Loucy (cell line): ENCODE data around the gene CDC73.

Source experiments
- H2AFZ ChIP-seq: fragments of 200-600 bp; sonication (generic); 2 replicates; pipeline ENCODE4 v1.6.0; 2016; ENCODE audit warnings: antibody characterized with exemption, mild to moderate bottlenecking, low read length, moderate library complexity
- H3F3A ChIP-seq: fragments of 200-600 bp; 2 replicates; pipeline ENCODE4 v1.6.0; 2016; ENCODE audit warnings: antibody characterized with exemption, low read depth, mild to moderate bottlenecking
- H3K27me3 ChIP-seq: fragments of 200-600 bp; sonication (generic); 2 replicates; pipeline ENCODE4 v1.6.1; 2014; ENCODE audit warnings: low read length, mild to moderate bottlenecking; ENCODE audit not compliant: insufficient read depth, poor library complexity, severe bottlenecking
- H3K36me3 ChIP-seq: fragments of 200-600 bp; sonication (generic); 2 replicates; pipeline ENCODE4 v1.6.1; 2016; ENCODE audit warnings: low read length; ENCODE audit not compliant: insufficient read depth
- H3K4me1 ChIP-seq: fragments of 200-600 bp; sonication (generic); 2 replicates; pipeline ENCODE4 v1.5.1; 2014; ENCODE audit warnings: low read length, mild to moderate bottlenecking; ENCODE audit not compliant: insufficient read depth, poor library complexity, severe bottlenecking
- H3K4me2 ChIP-seq: fragments of 200-600 bp; sonication (generic); 2 replicates; pipeline ENCODE4 v1.6.0; 2014; ENCODE audit warnings: antibody characterized with exemption, low read length, low read depth, mild to moderate bottlenecking; ENCODE audit not compliant: poor library complexity, severe bottlenecking
- H3K4me3 ChIP-seq: fragments of 200-600 bp; sonication (generic); 2 replicates; pipeline ENCODE4 v1.5.1; 2014; ENCODE audit warnings: low read length, mild to moderate bottlenecking, mixed read lengths; ENCODE audit not compliant: poor library complexity, severe bottlenecking
- H3K79me2 ChIP-seq: fragments of 200-600 bp; sonication (generic); 2 replicates; pipeline ENCODE4 v1.6.1; 2014; ENCODE audit warnings: low read length; ENCODE audit not compliant: insufficient read depth
- H3K9ac ChIP-seq: fragments of 200-600 bp; sonication (generic); 2 replicates; pipeline ENCODE4 v1.6.0; 2014; ENCODE audit warnings: mild to moderate bottlenecking, low read depth, low read length, moderate library complexity; ENCODE audit not compliant: poor library complexity, severe bottlenecking
- H3K9me2 ChIP-seq: fragments of 200-600 bp; sonication (generic); replicated peaks from 2 replicates; pipeline ENCODE4 v1.6.1; 2016; ENCODE audit warnings: low read depth, low read length, mixed read lengths
- H3K9me3 ChIP-seq: fragments of 200-600 bp; sonication (generic); 2 replicates; pipeline ENCODE4 v1.6.1; 2014; ENCODE audit warnings: mild to moderate bottlenecking, antibody characterized with exemption, low read length, low read depth; ENCODE audit not compliant: insufficient read depth
- H4K20me1 ChIP-seq: fragments of 200-600 bp; sonication (generic); 2 replicates; pipeline ENCODE4 v1.6.0; 2014; ENCODE audit warnings: antibody characterized with exemption, low read length, mild to moderate bottlenecking; ENCODE audit not compliant: insufficient read depth, poor library complexity, severe bottlenecking
- CTCF ChIP-seq: fragments of 200-600 bp; sonication (generic); conservative IDR thresholded peaks from 2 replicates; pipeline ENCODE4 v1.5.1; 2014; ENCODE audit warnings: mild to moderate bottlenecking, antibody characterized with exemption, low read length
- EZH2phosphoT487 ChIP-seq: fragments of 200-600 bp; IDR thresholded peaks from 2 replicates; pipeline ENCODE4 v1.6.1; 2018; ENCODE audit warnings: antibody characterized with exemption, mild to moderate bottlenecking, moderate library complexity, borderline replicate concordance

The CDC73 gene

GRCh38 chr1:193199940-193200339 lies 78.1 kb downstream of the CDC73 start:
- peaks cover 10% of the 10 kb centered on the region for H4K20me1 ChIP-seq
- H3F3A ChIP-seq: no peaks in the 10 kb centered on the region
- peaks cover 59% of the 10 kb centered on the region for H3K79me2 ChIP-seq
- no peaks in the 10 kb centered on the region for H3K27me3 ChIP-seq
- peaks cover 10% of the 10 kb centered on the region for H3K36me3 ChIP-seq
- H3K9me3 ChIP-seq: no peaks in the 10 kb centered on the region
- H3K4me3 ChIP-seq: no peak overlapping the region
- H3K9ac ChIP-seq: no peak overlapping the region
- H3K4me1 ChIP-seq: no peaks in the 10 kb centered on the region
- H3K9me2 ChIP-seq: no peaks in the 10 kb centered on the region
- TF ChIP-seq EZH2phosphoT487 (no peak), CTCF (no peak)
- no peak overlapping the region for H2AFZ ChIP-seq
- H3K4me2 ChIP-seq: no peak overlapping the region

- peaks cover 48% of the 10 kb centered on the region; the same call in 1 of the 2 replicates for H3K79me2 ChIP-seq
- TF ChIP-seq CTCF: no peak
- no peak for TF ChIP-seq EZH2phosphoT487
These were observed 79.2 kb downstream of the CDC73 start for GRCh38 chr1:193201021-193201420.

GRCh38 chr1:193210996-193211395 lies 89.2 kb downstream of the CDC73 start:
- Histone ChIP-seq H3K4me2 (no peak overlapping the region), H3K9me3 (peaks cover 8% of the 10 kb centered on the region; the same call in 1 of the 2 replicates), H3K36me3 (peaks cover 66% of the 10 kb centered on the region), H3K4me3 (no peak overlapping the region), H3K27me3 (no peaks in the 10 kb centered on the region), H3F3A (no peaks in the 10 kb centered on the region), H3K9me2 (no peaks in the 10 kb centered on the region), H3K9ac (no peak overlapping the region), H3K79me2 (no peaks in the 10 kb centered on the region), H3K4me1 (no peaks in the 10 kb centered on the region), H4K20me1 (peaks cover 4% of the 10 kb centered on the region), H2AFZ (no peak overlapping the region)
- TF ChIP-seq EZH2phosphoT487 (no peak), CTCF (no peak)

More at GRCh38 chr1:193201021-193201420, 79.2 kb downstream of the CDC73 start:
- no peaks in the 10 kb centered on the region for H3K9me2 ChIP-seq
- H2AFZ ChIP-seq: no peak overlapping the region
- H3K4me1 ChIP-seq: no peaks in the 10 kb centered on the region
- H3K36me3 ChIP-seq: peaks cover 19% of the 10 kb centered on the region
- no peaks in the 10 kb centered on the region for H3F3A ChIP-seq
- peaks cover 4% of the 10 kb centered on the region for H4K20me1 ChIP-seq
- no peak overlapping the region for H3K4me2 ChIP-seq
- H3K9me3 ChIP-seq: no peaks in the 10 kb centered on the region
- no peak overlapping the region for H3K4me3 ChIP-seq
- no peaks in the 10 kb centered on the region for H3K27me3 ChIP-seq
- no peak overlapping the region for H3K9ac ChIP-seq
